ENCODE results near the gene PEX14.

The PEX14 gene

DNA sequence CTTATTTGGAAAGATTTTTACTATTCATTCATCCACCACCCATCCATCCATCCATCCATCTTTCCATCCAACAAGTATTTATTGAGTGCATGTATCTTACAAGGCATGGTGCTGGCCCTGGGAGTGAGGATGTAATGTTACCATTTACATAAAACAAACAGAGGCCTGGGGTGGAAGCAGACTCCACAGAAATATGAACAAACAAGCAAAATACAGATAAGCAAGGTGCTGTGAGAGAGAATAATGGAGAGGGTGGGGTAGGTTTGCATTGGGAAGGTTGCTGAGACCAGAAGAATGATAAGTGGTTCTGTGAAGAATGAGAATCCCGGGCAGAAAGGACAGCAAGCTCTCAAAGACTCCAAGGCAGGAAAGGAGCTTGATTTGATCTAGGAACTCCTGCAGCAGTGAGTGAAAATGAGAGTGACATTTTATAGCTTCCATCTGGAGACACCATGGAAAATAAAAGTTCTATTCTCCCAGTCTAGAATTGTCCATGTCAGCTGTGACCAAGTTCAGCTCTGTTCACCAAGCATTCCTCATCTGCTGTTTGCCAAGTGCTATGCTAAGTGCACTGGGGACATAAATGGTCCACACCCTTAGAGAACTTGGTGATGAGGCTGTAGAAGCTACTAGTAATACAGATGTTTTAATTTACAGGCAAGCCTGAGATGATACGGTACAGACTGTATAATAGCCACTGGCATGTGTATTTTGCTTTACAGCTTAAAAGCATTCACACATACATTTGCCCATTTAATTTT, 75.3 kb downstream of the PEX14 start:
- no peak for DNase-seq (ENCODE audit: low spot score)

DNA sequence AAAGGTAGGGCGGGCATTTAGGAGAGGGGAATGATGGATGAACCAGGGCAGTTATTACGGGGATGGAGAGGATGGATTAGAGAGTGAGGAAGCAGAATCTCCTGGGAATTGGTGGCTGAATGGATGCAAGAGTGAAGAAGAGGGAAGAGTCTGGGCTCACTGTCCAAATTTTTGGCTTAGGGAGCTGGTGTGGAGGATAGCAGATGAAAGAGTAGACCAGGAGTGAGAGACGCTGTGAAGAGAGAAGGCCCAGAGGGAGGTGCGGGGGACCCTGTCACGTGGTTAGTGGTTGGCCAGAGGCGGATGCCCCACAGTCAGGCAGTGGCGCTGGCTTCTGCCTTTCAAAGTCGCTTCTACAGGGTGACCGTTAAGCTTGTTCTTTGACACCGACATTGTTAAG, 78.4 kb downstream of the PEX14 start:
- no peak for DNase-seq (ENCODE audit: low spot score)

DNA sequence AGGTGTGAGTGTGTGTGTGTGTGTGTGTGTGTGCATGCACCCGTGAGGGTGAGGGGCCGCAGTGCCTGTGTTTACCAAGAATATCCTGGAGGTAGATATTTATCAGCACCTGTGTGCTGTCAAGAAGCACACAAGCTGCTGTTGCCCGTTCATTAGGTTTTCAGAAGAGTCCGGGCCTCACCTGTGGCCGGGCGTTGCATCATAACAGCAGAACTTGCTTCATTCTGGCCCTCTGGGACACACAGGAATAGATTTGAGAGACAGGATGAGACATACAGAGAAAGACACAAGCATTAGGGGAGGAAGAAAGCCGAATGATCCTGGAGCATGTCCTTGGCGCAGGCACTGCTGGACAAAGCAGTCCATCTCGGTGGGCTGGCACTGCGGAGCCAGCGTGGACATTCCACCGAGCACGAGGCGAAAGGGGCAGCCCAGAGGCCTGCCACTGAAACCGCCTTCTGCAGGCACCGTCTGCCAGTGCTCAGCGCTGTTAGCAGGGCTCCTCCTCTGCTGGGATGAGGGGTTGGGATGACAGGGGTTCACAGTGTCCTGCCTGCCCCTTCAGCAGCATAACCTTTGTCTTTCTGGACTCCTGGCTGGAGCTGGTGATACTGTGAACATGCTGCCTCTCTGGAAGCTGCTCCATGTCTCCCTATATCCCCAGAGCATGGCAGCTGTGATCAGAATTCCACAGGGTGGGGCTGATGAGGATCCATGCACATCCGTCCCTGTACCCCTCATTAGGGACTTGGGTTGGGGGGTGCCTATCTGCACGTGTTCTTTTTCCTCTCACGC, 81.1 kb downstream of the PEX14 start:
- no peak for DNase-seq (ENCODE audit: low spot score)

DNA sequence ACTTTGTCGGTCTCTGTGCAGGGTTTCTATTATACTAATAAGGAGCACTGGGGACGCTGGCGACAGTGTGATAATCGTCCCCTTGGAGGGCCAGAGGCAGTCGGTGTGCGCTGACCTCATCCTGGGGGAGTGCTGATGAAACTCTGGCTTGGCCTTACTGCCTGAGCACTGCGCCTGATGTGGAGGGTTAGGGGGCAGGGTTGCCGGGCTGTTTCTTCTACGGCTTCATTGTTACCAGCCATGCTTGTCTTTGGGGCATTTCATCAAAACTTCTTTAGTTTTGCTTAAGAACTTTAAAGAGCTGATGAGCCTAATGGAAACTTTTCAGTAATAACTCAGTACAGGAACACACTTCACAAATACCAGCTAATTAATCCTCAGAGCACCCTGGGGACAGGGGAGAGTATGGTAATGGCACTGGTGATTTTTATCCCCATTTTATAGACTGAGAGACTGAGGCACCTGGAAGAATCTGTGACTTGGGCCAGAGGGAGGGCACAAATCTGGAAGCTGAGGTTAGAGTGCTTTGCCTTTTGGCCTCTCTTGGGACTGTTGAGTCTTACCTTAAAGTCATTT, 81.8 kb downstream of the PEX14 start:
- no peak for DNase-seq (ENCODE audit: low spot score)

DNA sequence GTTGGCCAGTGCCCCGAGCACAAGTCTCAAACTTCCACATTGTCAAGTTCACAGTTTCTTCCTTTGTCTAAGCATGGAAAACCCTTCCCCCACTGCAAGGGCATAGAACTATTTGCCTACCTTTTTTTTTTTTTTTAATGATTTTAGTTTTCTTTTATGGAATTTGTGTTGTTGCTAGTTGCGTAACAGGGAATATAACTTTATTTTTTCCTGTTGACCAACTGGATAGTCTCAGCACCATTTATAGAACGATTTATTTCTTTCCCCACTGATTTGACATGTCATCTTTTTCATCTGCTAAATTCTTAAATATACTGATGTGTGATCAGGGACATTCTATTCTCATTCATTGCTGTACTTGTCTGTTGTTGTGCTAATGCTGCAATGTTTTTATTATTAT, 83.0 kb downstream of the PEX14 start:
- no peak for DNase-seq (ENCODE audit: low spot score)

DNA sequence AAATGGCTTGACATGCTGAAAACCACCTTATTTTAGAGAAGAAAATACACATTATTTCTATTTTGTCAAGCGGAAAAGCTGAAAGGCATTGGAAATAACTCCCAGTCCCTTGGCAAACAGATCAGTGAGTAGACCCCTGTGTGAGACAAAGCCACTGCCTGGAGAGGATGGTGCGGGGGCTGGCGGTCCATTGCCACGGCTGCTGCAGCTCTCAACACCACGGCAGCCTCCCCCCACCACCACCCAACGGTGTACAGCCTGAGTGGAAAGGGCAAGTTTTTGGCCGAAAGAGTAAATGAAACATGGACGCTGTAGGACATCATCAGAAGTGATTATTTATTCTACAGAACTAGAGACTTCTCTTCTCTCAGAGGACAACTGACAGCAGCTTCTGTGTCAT, 84.6 kb downstream of the PEX14 start:
- DNase-seq (ENCODE audit: low spot score) = no peak

DNA sequence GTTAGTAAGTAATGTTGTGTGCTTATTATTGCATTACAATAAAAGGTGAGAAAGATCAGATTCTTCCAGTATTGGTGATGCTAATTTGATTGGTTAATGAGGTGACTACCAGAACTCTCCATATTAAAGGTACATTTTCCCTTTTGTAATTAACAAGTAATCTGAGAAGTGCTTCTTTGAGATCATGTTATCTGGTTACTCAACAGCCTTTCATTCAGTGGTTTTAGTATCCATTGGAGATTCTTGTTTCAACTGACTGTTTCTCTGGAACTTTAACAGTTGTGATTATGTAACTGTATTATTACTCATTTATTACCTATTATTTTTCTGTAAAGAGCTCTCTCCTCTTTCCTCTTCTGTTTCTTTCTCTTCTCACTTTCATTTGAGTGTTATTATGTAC, 86.7 kb downstream of the PEX14 start:
- DNase-seq (ENCODE audit: low spot score) = no peak

DNA sequence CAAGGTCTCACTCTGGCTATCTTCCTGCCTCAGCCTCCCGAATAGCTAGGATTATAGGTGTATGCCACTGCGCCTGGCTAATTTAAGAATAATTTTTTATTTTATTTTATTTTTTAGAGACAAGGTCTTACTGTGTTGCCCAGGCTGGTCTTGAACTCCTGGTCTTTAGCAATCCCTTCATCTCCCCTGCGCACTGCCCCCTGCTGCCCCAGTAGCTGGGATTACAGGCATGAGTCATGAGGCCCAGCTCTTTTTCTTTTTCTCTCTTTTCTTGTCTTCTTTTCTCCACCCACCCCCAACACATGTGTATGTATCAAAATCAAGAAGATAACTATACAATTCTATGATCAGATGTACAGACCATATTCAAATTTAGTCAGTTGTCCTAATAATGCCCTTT, 87.2 kb downstream of the PEX14 start:
- no peak for DNase-seq (ENCODE audit: low spot score)

DNA sequence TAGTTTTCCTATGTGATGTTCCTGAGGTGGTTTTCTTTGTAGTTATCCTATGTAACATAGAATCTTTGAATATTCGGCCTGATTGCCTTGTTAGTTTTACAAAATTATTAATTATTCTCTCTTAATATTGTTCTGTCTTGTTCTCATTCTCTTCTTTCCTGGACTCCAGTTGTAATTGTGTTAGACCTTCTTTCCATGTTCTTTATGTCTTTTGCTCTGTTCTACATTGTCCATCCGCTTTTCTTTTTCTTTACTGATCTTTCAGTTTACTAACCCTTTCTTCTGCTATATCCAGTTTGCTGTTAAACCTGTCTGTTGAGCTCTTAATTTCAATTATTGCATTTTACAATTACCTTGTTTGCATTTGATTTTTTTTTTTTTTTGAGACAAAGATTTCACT, 89.3 kb downstream of the PEX14 start:
- no peak for DNase-seq (ENCODE audit: low spot score)

DNA sequence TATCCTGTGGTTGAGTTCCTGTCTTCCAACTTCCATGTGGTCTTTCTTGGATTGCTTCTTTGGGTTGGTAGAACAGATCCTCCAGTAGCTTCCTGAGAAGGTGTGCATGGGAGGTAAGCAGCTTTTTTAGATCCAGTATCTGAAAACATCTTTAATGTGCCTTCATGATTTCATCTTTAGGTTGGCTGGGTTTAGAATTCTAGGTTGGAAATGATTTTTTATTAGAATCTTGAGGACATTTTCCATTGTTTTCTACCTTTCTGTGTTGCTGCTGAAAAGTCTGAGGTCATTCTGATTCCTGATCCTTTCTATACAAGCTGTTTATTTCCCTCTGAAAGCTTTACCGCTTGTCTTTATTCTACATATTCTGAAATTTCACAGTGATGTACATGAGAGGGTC, 94.8 kb downstream of the PEX14 start:
- no peak for DNase-seq (ENCODE audit: low spot score)

DNA sequence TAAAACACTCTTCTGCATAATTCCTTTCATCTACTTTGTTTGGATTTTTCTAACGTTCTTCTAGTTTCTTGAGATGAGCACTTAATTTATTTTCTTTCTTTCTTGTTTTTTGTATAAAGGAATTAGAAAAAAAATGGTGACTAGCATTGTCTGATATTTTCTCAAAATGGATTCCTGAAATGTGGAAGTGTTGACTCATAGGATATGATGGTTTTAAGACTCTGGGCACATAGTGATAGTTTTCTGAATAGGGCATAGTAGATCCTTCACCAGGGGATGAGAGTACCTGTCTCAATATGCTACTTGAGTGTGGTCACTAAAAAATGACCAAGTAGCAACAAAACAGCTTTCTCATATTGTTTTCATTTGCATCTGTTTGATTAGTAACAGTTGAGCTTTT, 100.9 kb downstream of the PEX14 start:
- DNase-seq (ENCODE audit: low spot score) = no peak

DNA sequence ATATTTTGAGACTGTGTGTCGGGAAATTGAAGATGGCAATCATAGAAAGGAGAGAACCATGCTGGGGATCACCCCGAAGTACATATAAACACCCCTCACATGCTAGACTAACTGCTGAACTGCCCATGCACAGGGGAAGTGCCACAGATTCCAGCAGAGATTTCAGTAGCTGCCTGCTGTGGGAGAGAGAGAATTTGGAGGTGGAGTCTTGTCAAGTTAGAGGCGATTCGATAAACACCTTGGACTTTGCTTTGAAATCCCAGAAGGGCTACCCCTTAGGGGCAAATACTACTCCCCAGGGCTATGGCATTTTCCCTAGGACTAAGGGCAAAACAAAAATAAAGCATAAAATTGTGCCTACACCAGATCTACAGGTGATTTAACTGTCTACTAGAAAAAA, 103.3 kb downstream of the PEX14 start:
- DNase-seq (ENCODE audit: low spot score) = no peak

DNA sequence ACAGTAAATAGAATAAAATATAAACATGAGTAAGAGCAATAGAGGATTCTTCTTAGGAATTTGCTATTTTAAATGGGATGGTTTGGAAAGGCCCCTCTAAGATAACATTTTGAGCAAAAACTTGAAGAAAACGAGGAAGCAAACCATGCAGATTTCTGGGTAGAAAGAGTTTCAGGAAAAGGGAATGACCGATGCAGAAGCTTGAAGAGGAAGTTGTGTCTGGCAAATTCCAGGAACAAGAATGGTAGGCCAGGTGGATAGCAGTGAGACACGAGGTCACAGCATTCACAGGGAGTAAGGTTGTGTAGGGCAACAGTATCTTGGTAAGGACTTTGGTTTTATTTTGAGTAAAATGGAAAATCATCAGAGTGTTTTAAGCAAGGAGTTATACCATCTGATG, 108.9 kb downstream of the PEX14 start:
- DNase-seq (ENCODE audit: low spot score) = no peak

DNA sequence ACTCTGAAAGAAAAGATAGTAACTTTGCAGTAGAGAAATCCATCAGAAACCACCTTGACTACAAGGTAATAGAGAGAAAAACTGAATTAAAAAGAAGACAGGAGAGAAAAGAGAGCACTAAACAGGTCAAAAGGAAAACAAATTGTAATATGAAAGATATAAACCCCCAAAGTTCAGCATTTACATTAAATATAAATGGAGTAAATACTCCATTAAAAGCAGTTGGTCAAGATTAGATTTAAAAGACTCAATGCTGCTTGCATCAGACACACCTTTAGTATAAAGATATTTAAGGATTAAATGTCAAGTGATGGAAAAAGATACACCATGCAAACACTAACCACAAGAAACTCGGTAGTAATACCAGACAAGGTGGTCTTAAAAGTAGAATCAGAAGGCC, 110.5 kb downstream of the PEX14 start:
- DNase-seq (ENCODE audit: low spot score) = no peak

DNA sequence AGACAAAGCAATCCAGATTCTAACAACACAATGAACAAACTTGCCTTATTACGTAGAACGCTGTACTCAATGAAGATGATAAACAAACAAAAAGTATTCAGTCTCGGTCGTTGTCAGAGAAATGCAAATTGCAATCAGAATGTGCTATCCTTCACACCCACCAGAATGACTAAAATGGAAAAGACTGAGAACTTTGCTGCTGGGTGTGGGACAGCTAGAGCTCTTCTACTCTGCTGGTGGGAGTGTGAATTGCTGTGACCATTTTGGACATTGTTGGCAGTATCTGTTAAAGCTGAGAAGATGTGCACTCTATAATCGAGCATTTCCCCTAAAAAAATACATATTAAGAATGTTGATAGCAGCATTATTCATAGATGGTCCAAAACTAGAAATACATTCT, 111.4 kb downstream of the PEX14 start:
- no peak for DNase-seq (ENCODE audit: low spot score)

DNA sequence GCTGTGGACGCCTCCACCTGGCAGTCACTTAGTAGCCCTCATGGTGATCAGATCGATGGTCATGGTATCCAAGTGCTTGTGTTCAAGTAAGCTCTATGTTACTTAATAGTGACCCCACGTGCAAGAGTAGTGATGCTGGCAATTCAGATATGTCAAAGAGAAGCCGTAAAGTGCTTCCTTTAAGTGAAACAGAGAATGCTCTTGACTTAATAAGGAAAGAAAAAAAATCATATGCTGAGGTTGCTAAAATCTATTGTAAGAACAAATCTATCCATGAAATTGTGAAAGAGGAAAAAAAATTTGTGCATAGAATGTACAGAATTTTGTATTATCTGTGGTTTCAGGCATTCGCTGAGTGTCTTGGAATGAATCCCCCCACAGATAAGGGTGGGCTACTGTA, 113.9 kb downstream of the PEX14 start:
- no peak for DNase-seq (ENCODE audit: low spot score)

DNA sequence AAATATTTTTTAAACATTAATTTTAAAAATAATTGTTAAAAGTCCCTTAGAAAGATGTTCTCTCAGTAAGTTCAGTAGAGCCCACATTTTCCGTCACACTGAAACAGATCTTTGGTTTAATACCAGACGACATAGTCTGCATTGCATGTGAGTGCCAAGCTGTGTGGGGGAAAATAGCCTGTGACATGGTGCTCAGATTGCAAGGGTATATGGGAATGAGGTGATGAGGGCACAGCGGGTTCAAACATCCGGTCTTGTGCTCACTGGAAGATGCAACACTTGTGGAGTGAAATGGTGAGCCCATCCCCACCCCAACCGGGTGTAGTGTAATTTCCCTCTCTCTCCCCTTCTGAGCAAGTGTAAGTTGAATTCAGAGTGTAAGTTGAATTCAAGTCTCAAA, 114.3 kb downstream of the PEX14 start:
- DNase-seq (ENCODE audit: low spot score) = no peak

DNA sequence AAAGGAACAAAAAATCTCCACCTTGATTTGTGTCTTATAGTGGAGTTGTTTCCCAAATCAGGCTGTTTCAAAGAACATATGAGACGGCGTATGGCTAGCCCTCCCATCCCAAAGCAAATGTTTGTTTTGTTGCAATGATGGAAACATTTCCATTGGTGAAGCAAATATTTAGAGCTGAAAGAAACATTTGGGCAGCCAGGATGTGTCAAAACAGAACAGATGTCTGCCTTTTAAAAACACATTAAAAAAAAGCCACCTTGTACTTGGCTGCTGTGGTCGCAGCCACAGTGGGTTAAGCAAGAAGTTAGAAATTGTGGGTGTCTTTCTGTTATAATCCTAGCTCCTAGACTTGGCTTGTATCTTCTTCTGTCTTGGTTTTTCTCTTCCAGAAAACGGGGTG, 116.3 kb downstream of the PEX14 start:
- no peak for DNase-seq (ENCODE audit: low spot score)

DNA sequence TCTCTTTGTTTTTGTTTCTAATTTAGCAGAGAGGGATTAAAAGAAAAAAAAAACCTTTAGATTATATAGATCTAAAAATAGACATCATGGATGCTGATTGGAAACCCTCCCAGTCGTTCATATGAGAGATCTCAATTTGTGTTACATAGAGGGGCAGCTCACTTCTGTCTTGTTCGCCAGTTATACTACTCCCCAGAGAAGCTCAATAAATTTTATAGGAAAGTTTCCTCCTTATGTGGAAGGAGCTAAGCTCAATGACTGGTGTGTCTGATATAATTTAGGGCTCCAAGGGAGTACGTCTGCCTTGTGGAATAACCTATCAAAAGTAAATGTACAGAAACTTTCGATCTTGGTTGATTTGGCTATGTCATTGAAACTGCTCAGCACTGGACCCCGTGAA, 117.6 kb downstream of the PEX14 start:
- DNase-seq (ENCODE audit: low spot score) = no peak

DNA sequence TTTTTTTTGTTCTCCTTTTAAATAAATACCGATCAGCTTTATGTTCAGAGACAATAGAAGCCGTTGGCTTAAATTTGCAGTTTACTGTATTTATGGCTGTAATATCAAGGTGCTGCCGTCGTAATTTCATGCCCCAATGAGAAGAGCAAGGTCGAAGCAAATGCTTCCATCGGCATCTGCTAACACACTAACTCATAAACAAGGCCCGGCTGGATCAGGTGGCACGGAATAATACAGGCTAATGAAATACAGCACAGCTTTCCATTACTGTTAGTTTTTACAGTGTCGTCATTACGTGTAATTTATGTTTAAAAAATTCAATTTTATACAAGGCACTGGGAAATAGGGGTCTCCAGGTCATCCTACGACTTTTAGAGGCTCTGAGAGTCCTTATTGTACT, 119.0 kb downstream of the PEX14 start:
- DNase-seq (ENCODE audit: low spot score) = no peak

DNA sequence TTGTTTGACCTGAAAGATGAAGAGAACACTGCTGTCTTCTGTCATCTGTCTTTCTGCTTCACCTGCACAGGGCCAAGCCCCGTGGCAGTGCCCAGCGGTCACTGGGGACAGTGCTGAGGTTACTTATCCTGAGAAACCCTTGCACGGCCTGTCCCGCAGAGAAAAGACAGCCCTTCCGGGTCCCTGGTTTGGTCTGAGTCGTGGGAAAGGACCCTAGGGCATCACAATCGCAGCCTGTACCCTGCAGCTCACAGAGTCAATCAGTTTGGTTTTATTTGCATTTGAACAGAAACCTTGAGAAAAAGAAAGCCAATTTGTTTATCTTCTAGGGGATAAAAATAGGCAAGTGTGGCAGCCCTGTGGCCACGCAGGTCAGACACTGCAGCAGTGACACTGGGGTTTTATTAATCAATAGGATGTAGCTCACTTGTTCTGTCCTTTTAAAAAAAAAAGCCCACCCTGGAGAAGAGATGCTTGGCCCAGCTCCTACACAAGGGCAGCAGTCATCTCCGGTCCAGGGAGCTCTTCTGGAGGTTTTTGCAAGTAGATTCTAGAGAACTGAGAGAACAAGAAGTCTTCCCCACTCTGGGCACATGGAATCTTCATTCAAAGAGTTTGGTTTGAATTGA, 120.0 kb downstream of the PEX14 start:
- no peak for DNase-seq (ENCODE audit: low spot score)

DNA sequence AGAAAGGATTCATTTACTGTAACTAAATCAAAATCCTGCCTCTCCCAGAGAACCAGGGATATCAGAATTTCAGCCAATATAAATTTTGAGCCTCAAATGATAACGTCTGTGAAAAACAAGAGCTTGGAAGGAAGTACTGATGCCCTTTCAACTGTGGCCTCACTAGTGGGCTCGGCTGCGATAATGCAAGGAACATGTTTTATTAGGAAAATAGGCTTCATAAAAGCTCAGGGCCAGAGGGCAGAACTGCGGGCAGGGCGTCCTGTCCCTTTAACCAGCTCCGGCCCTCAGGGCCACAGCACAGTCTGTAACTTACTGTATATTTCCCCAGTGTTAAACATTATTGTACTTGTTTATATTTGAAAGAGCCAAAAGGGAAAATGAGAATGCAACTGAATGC, 122.0 kb downstream of the PEX14 start:
- DNase-seq (ENCODE audit: low spot score) = no peak

Measured in globus pallidus (tissue), 1 donor.